Common myeloid progenitor, CD34-positive (primary cell): ENCODE data around the gene RASL11A. TPM values are rescaled to one million over a fixed set of nuclear protein-coding genes. Genes with fewer than 3 reads are reported as not detected.
"Not testable (repeated sequence)": the region's sequence is repeated elsewhere in the genome, so short reads cannot be mapped to it uniquely, and the experiment has no call there.

Experiments used
- CTCF ChIA-PET: fragments of 350-600 bp; sonication (Branson Sonifier 250); formaldehyde crosslinking; loops from one replicate; lab custom pipeline; 2021; ENCODE audit warnings: antibody characterized with exemption; lab: Charles Lee
- POLR2A ChIA-PET: fragments of 350-600 bp; sonication (Branson Sonifier 250); formaldehyde crosslinking; loops from one replicate; lab custom pipeline; 2021; ENCODE audit warnings: antibody characterized with exemption; lab: Charles Lee
- DNase-seq, 3 donors: peaks; one replicate each; pipeline versions ENCODE4 v3.0.0 to v3.0.0-alpha.2; 2013
- H3K27ac ChIP-seq, 2 experiments: 1 replicate in 1 of 2; 2 replicates in 1 of 2; pipeline ENCODE4 v1.7.0; 2013; ENCODE audit warnings: inconsistent platforms in 2 of 2, low read length in 2 of 2, mild to moderate bottlenecking in 2 of 2, low read depth in 1 of 2, moderate library complexity in 1 of 2; ENCODE audit not compliant: severe bottlenecking in 2 of 2, insufficient read depth in 1 of 2, poor library complexity in 1 of 2
- H3K27me3 ChIP-seq, 5 experiments: replicated peaks in 2 of 5; 1 replicate in 3 of 5; 2 replicates in 2 of 5; pipeline versions ENCODE4 v1.6.1 to v1.7.0; 2013; ENCODE audit warnings: low read length in 4 of 5, mild to moderate bottlenecking in 2 of 5, moderate library complexity in 2 of 5, inconsistent platforms in 1 of 5; ENCODE audit not compliant: insufficient read depth in 5 of 5, control insufficient read depth in 4 of 5
- H3K36me3 ChIP-seq, 4 experiments: 1 replicate in 2 of 4; 2 replicates in 2 of 4; pipeline versions ENCODE4 v1.6.1 to v1.7.0; 2013; ENCODE audit warnings: low read length in 3 of 4, control low read depth in 1 of 4, mild to moderate bottlenecking in 1 of 4; ENCODE audit not compliant: control insufficient read depth in 4 of 4, insufficient read depth in 4 of 4
- H3K4me1 ChIP-seq, 4 experiments: 1 replicate in 3 of 4; 2 replicates in 1 of 4; pipeline versions ENCODE4 v1.6.1 to v1.7.1; 2013; ENCODE audit warnings: low read length in 3 of 4, mild to moderate bottlenecking in 3 of 4, control low read depth in 1 of 4, inconsistent platforms in 1 of 4, moderate library complexity in 1 of 4; ENCODE audit not compliant: control insufficient read depth in 4 of 4, insufficient read depth in 4 of 4; ENCODE audit errors: control extremely low read depth in 1 of 4
- H3K4me3 ChIP-seq, 7 experiments: 1 replicate in 4 of 7; 2 replicates in 3 of 7; pipeline versions ENCODE4 v1.5.1 to v1.7.0; 2013; ENCODE audit warnings: mild to moderate bottlenecking in 7 of 7, low read length in 6 of 7, moderate library complexity in 6 of 7, inconsistent platforms in 2 of 7, low read depth in 2 of 7, control low read depth in 1 of 7; ENCODE audit not compliant: insufficient read depth in 4 of 7, control insufficient read depth in 1 of 7; ENCODE audit errors: extremely low read depth in 1 of 7
- H3K9me3 ChIP-seq, 5 experiments: 1 replicate in 4 of 5; 2 replicates in 1 of 5; pipeline versions ENCODE4 v1.6.1 to v1.7.1; 2013; ENCODE audit warnings: low read length in 4 of 5, mild to moderate bottlenecking in 2 of 5, inconsistent platforms in 1 of 5, low read depth in 1 of 5, moderate library complexity in 1 of 5; ENCODE audit not compliant: control insufficient read depth in 4 of 5, insufficient read depth in 2 of 5; ENCODE audit errors: control extremely low read depth in 1 of 5
- WGBS: methylation state at CpG from one replicate; pipeline ENCODE4 v1.1.5; 2013; ENCODE audit not compliant: insufficient coverage; 5-methylcytosine and 5-hydroxymethylcytosine counted together
- polyA plus RNA-seq: library from polyadenylated mRNA; unstranded; fragments of 120-200 nt; gene quantifications from one replicate; pipeline ENCODE4 v1.2.1, GENCODE V29; 2013

The RASL11A gene, protein sequence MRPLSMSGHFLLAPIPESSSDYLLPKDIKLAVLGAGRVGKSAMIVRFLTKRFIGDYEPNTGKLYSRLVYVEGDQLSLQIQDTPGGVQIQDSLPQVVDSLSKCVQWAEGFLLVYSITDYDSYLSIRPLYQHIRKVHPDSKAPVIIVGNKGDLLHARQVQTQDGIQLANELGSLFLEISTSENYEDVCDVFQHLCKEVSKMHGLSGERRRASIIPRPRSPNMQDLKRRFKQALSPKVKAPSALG
- polyA plus RNA-seq = 3.8 TPM

DNA sequence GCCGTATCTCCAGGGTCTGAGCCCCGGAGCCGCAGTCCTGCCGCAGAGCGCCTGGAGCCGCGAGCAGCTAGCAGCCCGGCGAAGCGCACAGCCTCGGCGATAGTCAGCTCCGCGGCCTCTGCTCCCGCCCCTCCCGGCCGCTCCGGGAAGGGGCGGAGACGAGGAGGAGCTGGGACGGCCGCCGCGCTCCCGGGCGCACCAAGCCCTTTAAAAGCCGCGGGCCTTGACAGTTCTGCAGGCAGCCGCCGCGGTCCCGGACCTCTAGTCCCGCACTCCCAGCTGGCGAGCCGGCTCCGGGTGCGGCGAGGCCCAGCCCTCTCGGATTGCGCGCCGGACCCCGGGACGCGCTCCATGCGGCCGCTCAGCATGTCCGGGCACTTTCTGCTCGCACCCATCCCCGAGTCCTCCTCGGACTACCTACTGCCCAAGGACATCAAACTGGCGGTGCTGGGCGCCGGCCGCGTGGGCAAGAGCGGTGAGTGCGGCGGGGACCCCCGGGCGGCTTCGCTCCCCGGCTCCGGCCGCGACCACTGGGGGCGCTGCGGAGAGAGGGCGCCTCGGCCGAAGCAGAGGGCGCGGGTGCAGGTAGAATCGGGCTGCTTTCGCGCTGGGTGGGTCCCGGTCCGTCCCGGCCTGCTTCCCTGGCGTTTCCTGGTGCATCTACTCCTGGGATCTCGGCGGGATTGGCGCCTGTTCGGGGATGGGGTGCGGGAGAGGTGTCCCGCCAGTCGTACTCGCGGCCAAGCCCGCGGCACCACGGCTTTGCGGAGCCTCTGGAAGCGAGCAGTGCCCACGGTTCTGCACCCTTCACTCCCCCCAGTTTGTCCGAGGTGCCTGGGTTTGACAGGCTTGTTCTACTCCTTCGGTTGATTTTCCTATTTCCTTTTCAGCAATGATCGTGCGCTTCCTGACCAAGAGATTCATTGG lies at the start of gene RASL11A:
Gene RASL11A (plus strand): TSS at position 237 of the 927 bp plus-strand sequence. CDS start 115 bp downstream, at position 352.
- Histone ChIP-seq H3K27me3 (peaks cover 0 to 35% (median 7%) of the 10 kb centered on the region in 5 experiments), H3K4me1 (peaks cover 0 to 25% (median 19%) of the 10 kb centered on the region in 4 experiments), H3K9me3 (no peaks in the 10 kb centered on the region), H3K36me3 (no peaks in the 10 kb centered on the region), H3K27ac (no peak within 1 kb of the TSS), H3K4me3 (peak within 1 kb of the TSS; percentile 64 to 83 (median 79))
- peak; percentile 61 to 80 (median 72) for DNase-seq
- under 1% methylated on average over 93 of the region's 99 CpGs for WGBS
- CTCF ChIA-PET = interaction anchor here (0.7 to 2.9 kb wide), 15 partner anchors 9 to 556 kb away, joined by 3 to 12 read pairs (median 4); partner anchors contain the start of gene RPL21
- POLR2A ChIA-PET = interaction anchor here (0.6 kb wide), 1 partner anchor 12 kb away, joined by 3 read pairs; no protein-coding TSS in a partner anchor

DNA sequence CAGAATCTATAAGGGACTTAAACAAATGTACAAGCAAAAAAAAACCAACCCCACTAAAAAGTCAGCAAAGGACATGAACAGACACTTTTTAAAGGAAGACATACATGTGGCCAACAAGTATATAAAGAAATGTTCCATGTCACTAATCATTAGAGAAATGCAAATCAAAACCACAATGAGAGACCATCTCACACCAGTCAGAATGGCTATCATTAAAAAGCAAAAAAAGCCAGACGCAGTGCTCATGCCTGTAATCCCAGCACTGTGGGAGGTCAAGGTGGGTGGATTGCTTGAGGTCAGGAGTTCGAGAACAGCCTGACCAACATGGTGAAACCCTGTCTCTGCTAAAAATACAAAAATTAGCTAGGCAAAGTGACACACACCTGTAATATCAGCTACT lies 48.5 kb upstream of the RASL11A start:
- H3K4me3 ChIP-seq, H3K9me3 ChIP-seq, POLR2A ChIA-PET, DNase-seq, H3K36me3 ChIP-seq, CTCF ChIA-PET, H3K27ac ChIP-seq, H3K27me3 ChIP-seq: not testable (repeated sequence)
- H3K4me1 ChIP-seq = peaks cover 0 to 15% (median 1%) of the 10 kb centered on the region in 4 experiments
- 94% methylated on average over 2 of the region's 2 CpGs for WGBS

DNA sequence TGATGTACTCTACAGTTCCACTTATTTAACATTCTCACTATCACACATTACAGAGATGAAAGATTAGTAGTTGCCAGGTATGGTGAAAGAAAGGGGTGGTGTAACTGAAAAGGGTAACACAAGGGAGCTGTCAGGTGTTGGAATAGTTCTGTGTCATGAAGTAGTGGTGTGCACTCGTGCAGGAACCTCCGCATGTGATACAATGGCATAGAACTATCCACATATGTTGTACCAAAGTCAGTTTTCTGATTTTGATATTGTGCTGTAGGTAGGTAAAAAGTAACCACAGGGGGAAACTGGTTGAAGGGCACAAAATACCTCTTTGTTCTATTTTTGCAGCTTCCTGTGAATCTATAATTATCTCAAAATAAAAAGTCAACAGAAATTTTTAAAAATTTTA lies 43.6 kb upstream of the RASL11A start:
- Histone ChIP-seq H3K4me1 (peaks cover 0 to 4% (median 0%) of the 10 kb centered on the region in 4 experiments), H3K9me3 (peaks cover 0 to 15% (median 3%) of the 10 kb centered on the region in 5 experiments), H3K36me3 (no peaks in the 10 kb centered on the region), H3K27ac (no peak overlapping the region), H3K4me3 (no peak overlapping the region), H3K27me3 (peaks cover 0 to 1% (median 0%) of the 10 kb centered on the region in 5 experiments)
- no CpG with 5 or more reads among the region's 2 CpGs for WGBS
- ChIA-PET CTCF (interaction anchor here (1.2 to 1.7 kb wide), 4 partner anchors 11 to 36 kb away, joined by 3 read pairs; no protein-coding TSS in a partner anchor), POLR2A (no interaction called here)
- DNase-seq = no peak

DNA sequence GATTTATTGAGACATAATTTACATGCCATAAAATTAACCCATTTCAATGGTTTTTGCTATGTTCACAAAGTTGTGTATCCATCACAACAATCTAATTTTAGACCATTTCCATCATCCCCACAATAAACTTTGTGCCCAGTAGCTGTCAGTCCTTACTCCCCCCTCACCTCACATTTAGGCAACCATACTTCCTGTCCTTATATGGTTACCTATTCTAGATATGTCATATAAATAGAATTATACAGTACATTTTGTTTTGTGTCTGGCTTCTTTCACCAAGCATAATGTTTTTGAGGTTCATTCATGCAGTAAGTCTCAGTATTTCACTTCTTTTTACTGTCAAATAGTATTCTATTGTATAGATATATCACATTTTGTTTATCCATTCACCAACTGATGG lies 42.5 kb upstream of the RASL11A start:
- Histone ChIP-seq H3K27me3 (peaks cover 0 to 1% (median 0%) of the 10 kb centered on the region in 5 experiments), H3K27ac (no peak overlapping the region), H3K9me3 (peaks cover 0 to 20% (median 3%) of the 10 kb centered on the region in 5 experiments), H3K4me3 (no peak overlapping the region), H3K36me3 (no peaks in the 10 kb centered on the region), H3K4me1 (peaks cover 0 to 4% (median 0%) of the 10 kb centered on the region in 4 experiments)
- ChIA-PET CTCF (interaction anchor here (1.3 kb wide), 1 partner anchor 19 kb away, joined by 3 read pairs; no protein-coding TSS in a partner anchor), POLR2A (no interaction called here)
- no peak for DNase-seq

DNA sequence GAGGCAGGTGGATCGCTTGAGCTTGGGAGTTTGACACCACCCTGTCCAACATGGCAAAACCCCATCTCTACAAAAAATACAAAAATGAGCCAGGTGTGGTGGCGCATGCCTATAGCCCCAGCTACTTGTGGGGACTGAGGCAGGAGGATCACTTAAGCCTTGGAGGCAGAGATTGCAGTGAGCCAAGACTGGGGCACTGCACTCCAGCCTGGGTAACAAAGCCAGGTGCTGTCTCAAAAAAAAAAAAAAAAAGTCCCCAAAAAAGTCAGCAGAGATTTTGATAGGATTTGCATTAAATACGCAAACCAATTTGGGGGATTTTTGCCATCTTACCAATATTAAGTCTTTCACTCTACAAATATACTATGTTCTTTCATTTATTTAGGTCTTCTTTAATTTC lies 41.0 kb upstream of the RASL11A start:
- no peaks in the 10 kb centered on the region for H3K36me3 ChIP-seq
- DNase-seq = no peak
- H3K4me3 ChIP-seq = no peak overlapping the region
- CTCF ChIA-PET = no interaction called here
- 100% methylated on average over 1 of the region's 3 CpGs for WGBS
- POLR2A ChIA-PET = no interaction called here
- peaks cover 0 to 20% (median 3%) of the 10 kb centered on the region in 5 experiments for H3K9me3 ChIP-seq
- H3K27ac ChIP-seq = no peak overlapping the region
- H3K4me1 ChIP-seq = peaks cover 0 to 4% (median 0%) of the 10 kb centered on the region in 4 experiments
- peaks cover 0 to 1% (median 0%) of the 10 kb centered on the region in 5 experiments for H3K27me3 ChIP-seq

DNA sequence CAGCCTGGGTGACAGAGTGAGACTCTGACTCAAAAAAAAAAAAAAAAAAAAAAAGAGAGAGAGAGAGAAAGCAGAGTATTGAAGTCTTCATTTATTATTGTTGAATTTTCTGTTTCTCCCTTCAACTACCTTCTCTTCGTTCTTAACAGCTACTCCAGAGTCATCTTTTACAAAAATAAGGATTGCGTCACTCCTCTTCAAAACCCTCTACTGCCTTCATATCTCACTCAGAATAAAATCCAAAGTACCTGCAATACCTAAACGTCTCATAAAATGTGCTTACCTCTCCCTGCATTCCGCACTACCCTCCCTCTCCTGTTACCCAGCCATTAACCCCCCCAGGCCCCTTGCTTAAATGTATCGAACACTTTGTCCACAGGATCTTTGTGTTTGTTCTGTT lies 36.7 kb upstream of the RASL11A start:
- 96% methylated on average over 3 of the region's 5 CpGs for WGBS
- Histone ChIP-seq H3K4me1 (no peaks in the 10 kb centered on the region), H3K36me3 (no peaks in the 10 kb centered on the region), H3K4me3 (no peak overlapping the region), H3K27me3 (peaks cover 0 to 1% (median 0%) of the 10 kb centered on the region in 5 experiments), H3K9me3 (peaks cover 0 to 14% (median 3%) of the 10 kb centered on the region in 5 experiments), H3K27ac (no peak overlapping the region)
- ChIA-PET POLR2A (no interaction called here), CTCF (no interaction called here)
- DNase-seq = no peak
